HL-60 (cell line): Measurements from ENCODE around the gene HPCA.

Source experiments
- CTCF ChIP-seq: IDR thresholded peaks from one replicate; pipeline ENCODE4 v1.5.1; 2011; ENCODE audit warnings: low read length, control low read depth, inconsistent platforms; ENCODE audit not compliant: insufficient read depth
- GABPA ChIP-seq: IDR thresholded peaks from 2 replicates; pipeline ENCODE4 v1.6.1; 2012; ENCODE audit warnings: low read depth
- POLR2AphosphoS5 ChIP-seq: IDR thresholded peaks from 2 replicates; pipeline ENCODE4 v1.6.1; 2012; ENCODE audit warnings: low read depth
- REST ChIP-seq: IDR thresholded peaks from 2 replicates; pipeline ENCODE4 v1.6.1; 2012; ENCODE audit warnings: low read depth; ENCODE audit not compliant: insufficient replicate concordance
- SPI1 ChIP-seq: IDR thresholded peaks from 2 replicates; pipeline ENCODE4 v1.6.1; 2012; ENCODE audit warnings: low read depth, mild to moderate bottlenecking, borderline replicate concordance

- TF ChIP-seq GABPA: no peak
- no peak for TF ChIP-seq CTCF
- no peak for TF ChIP-seq POLR2AphosphoS5
- TF ChIP-seq REST: no peak
- TF ChIP-seq SPI1: no peak
Observed at GRCh38 chr1:32898958-32899357, 12.7 kb downstream of the HPCA start.
